GM13976 (cell line): ENCODE data around the gene LGI4.

Experiments used
- DNase-seq: peaks from one replicate; pipeline ENCODE4 v3.0.0; 2012; ENCODE audit warnings: low spot score
- CTCF ChIP-seq: IDR thresholded peaks from 2 replicates; pipeline ENCODE4 v1.5.1; 2012; ENCODE audit warnings: borderline replicate concordance, mild to moderate bottlenecking; ENCODE audit not compliant: insufficient read depth; ENCODE audit errors: extremely low read depth, missing control alignments, control extremely low read depth
- in situ Hi-C: fragments of 300-500 bp; cut with MboI; formaldehyde crosslinking; loops from one replicate; pipeline ENCODE4 v1.12.0; 2022; ENCODE audit warnings: low sequenced_read_pairs, mixed read lengths, inconsistent platforms; ENCODE audit not compliant: unreplicated experiment

LGI4 gene

DNA sequence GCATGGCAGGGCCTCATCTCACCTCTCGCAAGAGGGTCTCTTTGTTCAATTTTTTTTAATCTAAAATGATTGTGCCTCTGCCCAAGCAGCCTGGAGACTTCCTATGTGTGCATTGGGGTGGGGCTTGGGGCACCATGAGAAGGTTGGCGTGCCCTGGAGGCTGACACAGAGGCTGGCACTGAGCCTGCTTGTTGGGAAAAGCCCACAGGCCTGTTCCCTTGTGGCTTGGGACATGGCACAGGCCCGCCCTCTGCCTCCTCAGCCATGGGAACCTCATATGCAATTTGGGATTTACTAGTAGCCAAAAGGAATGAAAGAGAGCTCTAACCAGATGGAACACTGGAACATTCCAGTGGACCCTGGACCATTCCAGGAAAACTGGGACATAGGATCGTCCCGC is 11.3 kb downstream of the LGI4 start:
- in situ Hi-C loops: no loop called here
- no peak for DNase-seq
- no peak for TF ChIP-seq CTCF

DNA sequence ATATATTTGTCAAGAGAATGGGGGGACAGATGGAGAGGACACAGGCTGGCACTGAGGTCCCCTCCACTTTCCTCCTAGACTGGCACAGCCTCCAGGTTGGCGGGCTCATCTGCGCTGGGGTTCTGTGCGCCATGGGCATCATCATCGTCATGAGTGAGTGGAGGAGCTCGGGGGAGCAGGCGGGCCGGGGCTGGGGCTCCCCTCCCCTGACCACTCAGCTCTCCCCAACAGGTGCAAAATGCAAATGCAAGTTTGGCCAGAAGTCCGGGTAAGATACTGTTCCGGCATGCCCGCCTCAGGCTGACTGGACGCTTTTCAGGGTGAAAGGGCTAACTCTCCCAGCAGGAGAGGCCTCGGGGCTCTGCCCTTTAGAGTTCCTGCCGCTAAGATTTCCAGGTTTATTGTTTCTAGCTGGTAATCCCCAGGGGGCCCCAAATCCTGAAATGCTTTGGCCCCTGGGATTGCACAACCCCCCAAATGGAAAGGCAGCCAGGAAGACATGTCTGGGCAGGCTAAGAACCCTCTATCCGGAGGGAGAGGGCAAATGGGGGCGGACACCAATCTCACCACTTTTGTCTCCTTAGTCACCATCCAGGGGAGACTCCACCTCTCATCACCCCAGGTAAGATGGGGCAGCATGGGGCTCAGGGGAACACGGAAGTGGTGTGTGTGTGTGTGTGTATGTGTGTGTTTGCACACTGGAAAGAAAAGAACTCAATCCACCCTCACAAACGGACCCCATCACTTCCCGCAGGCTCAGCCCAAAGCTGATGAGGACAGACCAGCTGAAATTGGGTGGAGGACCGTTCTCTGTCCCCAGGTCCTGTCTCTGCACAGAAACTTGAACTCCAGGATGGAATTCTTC is 11.9 kb downstream of the LGI4 start:
- TF ChIP-seq CTCF: no peak
- DNase-seq: no peak
- in situ Hi-C loops: no loop called here

DNA sequence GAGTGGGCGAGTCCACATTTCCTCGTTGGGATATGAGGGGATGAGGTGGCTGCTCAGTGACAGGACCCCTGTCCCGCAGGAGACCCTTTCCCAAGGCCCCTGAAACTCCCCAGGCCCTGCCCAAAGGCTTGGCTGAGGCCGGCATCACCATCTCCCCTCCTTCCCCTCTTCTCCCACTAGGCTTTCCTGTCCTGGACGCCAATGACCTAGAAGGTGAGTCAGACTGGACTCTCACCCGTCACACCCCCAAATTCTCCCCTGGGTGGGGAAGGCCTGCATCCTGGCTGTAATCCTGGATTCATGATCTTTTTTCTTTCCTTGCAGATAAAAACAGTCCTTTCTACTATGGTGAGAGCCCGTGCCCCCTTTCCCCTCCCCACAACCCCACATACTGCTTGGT is 14.0 kb downstream of the LGI4 start:
- TF ChIP-seq CTCF: no peak
- in situ Hi-C loops: no loop called here
- DNase-seq: no peak

DNA sequence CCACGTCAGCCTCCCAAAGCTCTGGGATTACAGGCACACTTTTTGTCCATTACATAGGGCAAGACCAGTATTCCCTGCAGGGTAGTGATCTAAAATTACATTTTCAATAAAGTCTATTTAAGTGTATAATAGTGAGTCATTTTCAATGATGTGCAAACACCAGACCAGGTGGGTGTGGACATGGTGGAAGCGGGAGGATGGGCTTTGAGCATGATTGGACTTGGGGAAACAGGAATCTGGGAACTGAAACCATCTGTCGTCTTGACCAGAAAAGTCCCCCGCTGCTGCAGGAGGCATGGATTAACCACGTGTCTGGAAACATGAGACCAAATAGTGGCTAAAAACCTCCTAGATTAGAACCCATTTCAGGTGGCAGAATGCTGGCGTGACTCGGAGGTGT is 14.4 kb downstream of the LGI4 start:
- in situ Hi-C loops: no loop called here
- DNase-seq: no peak
- TF ChIP-seq CTCF: no peak

DNA sequence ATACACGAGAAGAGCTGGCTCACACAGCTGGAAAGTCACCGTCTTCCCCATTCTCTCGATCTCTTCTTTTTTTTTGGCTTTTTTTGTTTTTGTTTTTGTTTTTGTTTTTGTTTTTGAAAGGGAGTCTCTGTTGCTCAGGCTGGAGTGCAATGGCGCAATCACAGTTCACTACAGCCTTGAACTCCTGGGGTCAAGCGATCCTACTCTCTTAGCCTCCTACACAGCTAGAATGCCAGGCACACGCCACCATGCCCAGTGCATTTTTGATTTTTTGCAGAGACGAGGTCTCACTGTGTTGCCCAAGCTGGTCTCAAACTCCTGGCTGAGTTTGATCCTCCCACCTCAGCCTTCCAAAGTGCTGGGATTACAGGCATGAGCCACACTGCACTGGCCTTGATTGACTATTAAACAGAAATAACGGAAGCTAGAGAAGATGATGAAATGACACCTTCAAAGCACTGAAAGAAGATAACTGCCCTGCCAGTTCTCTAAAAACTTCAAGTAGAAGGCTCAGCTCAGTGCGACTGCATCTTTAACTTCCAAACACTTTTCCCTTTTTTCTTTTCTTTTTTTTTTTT is 15.2 kb downstream of the LGI4 start:
- in situ Hi-C loops: no loop called here
- no peak for TF ChIP-seq CTCF

DNA sequence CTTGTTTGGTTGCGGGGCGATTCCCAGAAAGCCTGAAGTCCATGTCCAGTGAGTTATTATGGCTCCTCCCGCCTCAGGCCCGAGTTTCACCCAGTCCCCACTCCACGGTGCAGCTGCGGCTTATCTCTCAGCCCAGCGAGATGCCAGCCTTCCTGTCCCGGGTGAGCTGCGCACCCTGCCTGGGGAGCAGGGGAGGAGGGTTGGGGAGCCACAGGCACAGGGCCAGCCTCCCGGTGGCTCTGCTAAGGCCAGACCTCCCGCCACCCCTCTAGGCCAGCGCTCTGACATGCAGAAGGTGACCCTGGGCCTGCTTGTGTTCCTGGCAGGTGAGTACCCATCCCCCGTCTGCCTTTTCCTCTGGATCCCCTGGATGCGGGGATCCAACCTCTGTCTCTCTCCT is 15.8 kb downstream of the LGI4 start:
- in situ Hi-C loops: no loop called here
- TF ChIP-seq CTCF: no peak
- DNase-seq: no peak

More for the DNA sequence above, 15.2 kb downstream of the LGI4 start:
- no peak for DNase-seq
